Heart left ventricle (tissue), 16 donors: ENCODE data around the gene KPNA4. TPM values are rescaled to one million over a fixed set of nuclear protein-coding genes. Genes with fewer than 3 reads are reported as not detected.

Experiments
- ATAC-seq, 4 donors: fragments of 200-7000 bp; cut with Tn5 transposase; one replicate each; pipeline ENCODE4 v1.9.1; 2020 to 2022; ENCODE audit warnings: moderate library complexity in 4 of 4, mild to moderate bottlenecking in 3 of 4, moderate number of reproducible peaks in 1 of 4
- DNase-seq, 5 donors: peaks; one replicate each; pipeline ENCODE4 v3.0.0-alpha.2; 2020
- H3K27ac ChIP-seq, 12 donors: fragments of 200-600 bp; sonication (generic) in 4 of 12; one replicate each; pipeline versions ENCODE4 v1.5.0 to v1.8.0; 2016 to 2022; ENCODE audit warnings: mild to moderate bottlenecking in 2 of 12
- H3K27me3 ChIP-seq, 9 donors: fragments of 200-600 bp; sonication (generic) in 2 of 9; one replicate each; pipeline versions ENCODE4 v1.5.1 to v1.8.0; 2016 to 2022; ENCODE audit warnings: mild to moderate bottlenecking in 3 of 9
- H3K36me3 ChIP-seq, 9 donors: fragments of 200-600 bp; sonication (generic) in 2 of 9; one replicate each; pipeline versions ENCODE4 v1.5.0 to v1.8.0; 2018 to 2022; ENCODE audit warnings: mild to moderate bottlenecking in 2 of 9
- H3K4me1 ChIP-seq, 12 donors: fragments of 200-600 bp; sonication (generic) in 4 of 12; one replicate each; pipeline versions ENCODE4 v1.5.0 to v1.8.0; 2016 to 2022; ENCODE audit warnings: mild to moderate bottlenecking in 3 of 12
- H3K4me3 ChIP-seq, 12 donors: fragments of 200-600 bp; sonication (generic) in 4 of 12; one replicate each; pipeline versions ENCODE4 v1.5.0 to v1.8.0; 2017 to 2022; ENCODE audit warnings: mild to moderate bottlenecking in 9 of 12, moderate library complexity in 4 of 12
- H3K9me3 ChIP-seq, 12 donors: fragments of 200-600 bp; sonication (generic) in 4 of 12; one replicate each; pipeline versions ENCODE4 v1.5.0 to v1.8.0; 2016 to 2022; ENCODE audit warnings: mild to moderate bottlenecking in 1 of 12
- POLR2A ChIP-seq, 2 donors: fragments of 450-650 bp; IDR thresholded peaks; one replicate each; pipeline ENCODE4 v1.6.1; 2017; ENCODE audit warnings: antibody characterized with exemption in 2 of 2, mild to moderate bottlenecking in 2 of 2, moderate library complexity in 2 of 2
- WGBS, 4 donors: extraction: QIAGEN DNeasy Blood & Tissue Kit in 2 of 4; methylation state at CpG; one replicate each; pipeline versions ENCODE4 v1.1.5 to v1.1.7; 2013 to 2018; 5-methylcytosine and 5-hydroxymethylcytosine counted together
- intact Hi-C, 10 donors: fragments of 100-400 bp; cut with DNase I; formaldehyde crosslinking; loops; one replicate each; pipeline versions ENCODE4 v1.11.1 to v1.14.2; 2022
- polyA plus RNA-seq, 2 donors: library from polyadenylated mRNA; stranded (reverse); fragments of 200-250 nt; gene quantifications; one replicate each; pipeline ENCODE4 v1.2.3, GENCODE V29; 2013
- total RNA-seq, 9 donors: library from RNA; depleted of rRNA in 2 of 9; stranded (reverse); fragments of >200 nt in 2 of 9; fragmentation: NEBNext Ultra II Directional in 3 of 9; extraction: Animal tissue kit (Norgen Biotek cat#: 25700) in 3 of 9; gene quantifications; one replicate each; pipeline versions ENCODE4 v1.1.0 to v1.2.4, GENCODE V29; 2016 to 2023
- TF ChIP-seq, protein P1 (sequence below), 12 donors: fragments of 200-600 bp; sonication (generic) in 4 of 12; IDR thresholded peaks; one replicate each; pipeline versions ENCODE4 v1.5.0 to v1.8.0; 2018 to 2022; ENCODE audit warnings: antibody characterized with exemption in 12 of 12, mild to moderate bottlenecking in 5 of 12
- donor health status: ischemic (EF 13 %, LVEDD 7.1; RV severe dilation, severe dysfunction).
- donor health status: healthy with polysubstance abuse.
- donor health status: DM: no; HTN: yes; CAD: no.
- donor health status: DM: no; HTN: no; CAD: no.
- donor health status: ischemic (EF 25% LVEDD 6.9; RV normal size, moderate dysfunction).
- donor health status: ischemic (EF 25% LVEDD 5.7; RV mildly dilated, moderate dysfunction).
- donor health status: healthy.
- donor health status: DM: yes; HTN: yes; CAD: no.
- donor health status: ischemic (EF 35%, LVEDD 5.7; RV mildly dilated, moderate dysfunction).
- donor health status: nonischemic (EF 11% LVEDD 7.7; RV severe dilation, severe dysfunction).
- donor health status: DM: yes; HTN: yes; CAD: no.
- donor health status: PGD.
- donor health status: ischemic (EF 29% LVEDD 5.4; RV normal size, mild dysfunction).
- donor health status: nonischemic (EF 23%, LVEDD 6.1; RV moderate dilation, normal function).

The KPNA4 gene
- total and polyA plus RNA-seq, 11 donors: 29.1 to 198 (median 128) TPM

DNA sequence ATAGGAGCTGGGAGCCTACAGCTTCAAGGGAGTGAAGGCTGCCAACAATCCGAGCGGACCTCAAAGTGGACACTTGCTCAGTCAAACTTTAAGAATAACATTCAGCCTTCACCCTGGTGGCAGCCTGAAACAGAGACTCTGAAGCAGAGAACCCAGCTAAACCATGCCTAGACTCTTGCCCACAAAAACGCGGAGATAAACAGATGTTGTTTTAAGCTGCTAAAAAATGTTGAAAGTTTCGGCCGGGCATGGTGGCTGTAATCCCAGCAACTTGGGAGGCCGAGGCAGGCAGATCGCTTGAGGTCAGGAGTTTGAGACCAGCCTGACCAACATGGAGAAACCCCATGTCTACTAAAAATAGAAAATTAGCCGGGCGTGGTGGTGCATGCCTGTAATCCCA, 86.0 kb downstream of the KPNA4 start:
- TF ChIP-seq, protein P1, sequence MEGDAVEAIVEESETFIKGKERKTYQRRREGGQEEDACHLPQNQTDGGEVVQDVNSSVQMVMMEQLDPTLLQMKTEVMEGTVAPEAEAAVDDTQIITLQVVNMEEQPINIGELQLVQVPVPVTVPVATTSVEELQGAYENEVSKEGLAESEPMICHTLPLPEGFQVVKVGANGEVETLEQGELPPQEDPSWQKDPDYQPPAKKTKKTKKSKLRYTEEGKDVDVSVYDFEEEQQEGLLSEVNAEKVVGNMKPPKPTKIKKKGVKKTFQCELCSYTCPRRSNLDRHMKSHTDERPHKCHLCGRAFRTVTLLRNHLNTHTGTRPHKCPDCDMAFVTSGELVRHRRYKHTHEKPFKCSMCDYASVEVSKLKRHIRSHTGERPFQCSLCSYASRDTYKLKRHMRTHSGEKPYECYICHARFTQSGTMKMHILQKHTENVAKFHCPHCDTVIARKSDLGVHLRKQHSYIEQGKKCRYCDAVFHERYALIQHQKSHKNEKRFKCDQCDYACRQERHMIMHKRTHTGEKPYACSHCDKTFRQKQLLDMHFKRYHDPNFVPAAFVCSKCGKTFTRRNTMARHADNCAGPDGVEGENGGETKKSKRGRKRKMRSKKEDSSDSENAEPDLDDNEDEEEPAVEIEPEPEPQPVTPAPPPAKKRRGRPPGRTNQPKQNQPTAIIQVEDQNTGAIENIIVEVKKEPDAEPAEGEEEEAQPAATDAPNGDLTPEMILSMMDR (IDR thresholded peaks at IDR 0.05): no peak
- H3K4me3 ChIP-seq: no peak overlapping the region
- H3K36me3 ChIP-seq: no peaks in the 10 kb centered on the region
- WGBS, 4 donors: 90 to 94% (median 92%) methylated on average over 10 of the region's 10 CpGs
- ATAC-seq (no peak), DNase-seq (no peak)
- intact Hi-C loops: no loop called here
- H3K9me3 ChIP-seq: no peaks in the 10 kb centered on the region
- no peak overlapping the region for H3K27ac ChIP-seq
- H3K27me3 ChIP-seq: no peaks in the 10 kb centered on the region
- no peaks in the 10 kb centered on the region for H3K4me1 ChIP-seq

DNA sequence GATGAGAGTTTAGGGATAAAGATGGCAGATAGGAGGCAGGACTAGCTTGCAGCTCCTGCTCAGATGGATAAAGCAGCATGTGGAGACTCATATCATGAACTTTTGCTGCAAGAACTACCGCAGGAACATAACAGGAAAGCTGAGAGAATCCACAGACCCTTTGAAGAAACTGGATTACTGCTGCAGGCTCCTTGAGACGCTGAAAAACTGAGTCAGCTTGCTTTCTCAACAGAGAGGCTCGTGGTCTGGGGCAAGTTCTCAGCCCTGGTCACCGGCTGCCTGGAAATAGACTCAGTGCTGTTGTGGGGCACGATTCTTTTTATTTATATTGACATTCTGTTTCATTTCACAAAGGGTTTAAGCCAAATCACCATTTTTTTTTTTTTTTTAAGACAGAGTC, 87.0 kb downstream of the KPNA4 start:
- Histone ChIP-seq H3K36me3 (no peaks in the 10 kb centered on the region), H3K4me1 (no peaks in the 10 kb centered on the region), H3K9me3 (no peaks in the 10 kb centered on the region), H3K4me3 (no peak overlapping the region), H3K27me3 (no peaks in the 10 kb centered on the region), H3K27ac (no peak overlapping the region)
- WGBS, 4 donors: 82 to 91% (median 88%) methylated on average over 5 of the region's 5 CpGs
- TF ChIP-seq, protein P1 (IDR thresholded peaks at IDR 0.05): no peak
- TF ChIP-seq POLR2A (IDR thresholded peaks at IDR 0.05): no peak
- no peak for ATAC-seq
- intact Hi-C loops: no loop called here
- DNase-seq: no peak

DNA sequence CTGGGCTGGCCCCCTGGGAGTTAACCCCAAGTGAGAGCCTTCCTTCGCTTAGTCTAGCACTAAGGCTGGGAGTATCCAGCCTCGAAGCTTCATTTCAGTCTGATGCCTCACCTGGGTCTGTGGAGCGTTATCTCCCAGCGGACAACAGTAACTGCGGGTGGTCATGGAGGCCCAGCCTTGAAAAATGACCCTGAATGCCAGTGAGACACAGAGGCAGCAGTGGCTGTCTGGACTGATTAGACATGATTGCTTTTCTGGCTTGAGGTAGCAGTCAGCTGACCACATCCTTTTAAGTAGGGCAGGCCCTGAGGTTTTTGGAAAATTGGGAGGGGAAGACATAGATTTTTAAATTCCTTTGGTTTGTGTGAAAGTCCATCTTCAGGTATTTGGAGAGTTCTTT, 87.6 kb downstream of the KPNA4 start:
- Histone ChIP-seq H3K36me3 (no peaks in the 10 kb centered on the region), H3K4me3 (no peak overlapping the region), H3K27me3 (no peaks in the 10 kb centered on the region), H3K9me3 (no peaks in the 10 kb centered on the region), H3K4me1 (no peaks in the 10 kb centered on the region), H3K27ac (no peak overlapping the region)
- intact Hi-C loops: no loop called here
- TF ChIP-seq, protein P1 (IDR thresholded peaks at IDR 0.05): no peak
- TF ChIP-seq POLR2A (IDR thresholded peaks at IDR 0.05): no peak
- WGBS, 4 donors: 59 to 69% (median 64%) methylated on average over 5 of the region's 5 CpGs
- ATAC-seq (peak in 2 of 4 donors; percentile 26 to 31), DNase-seq (no peak)

DNA sequence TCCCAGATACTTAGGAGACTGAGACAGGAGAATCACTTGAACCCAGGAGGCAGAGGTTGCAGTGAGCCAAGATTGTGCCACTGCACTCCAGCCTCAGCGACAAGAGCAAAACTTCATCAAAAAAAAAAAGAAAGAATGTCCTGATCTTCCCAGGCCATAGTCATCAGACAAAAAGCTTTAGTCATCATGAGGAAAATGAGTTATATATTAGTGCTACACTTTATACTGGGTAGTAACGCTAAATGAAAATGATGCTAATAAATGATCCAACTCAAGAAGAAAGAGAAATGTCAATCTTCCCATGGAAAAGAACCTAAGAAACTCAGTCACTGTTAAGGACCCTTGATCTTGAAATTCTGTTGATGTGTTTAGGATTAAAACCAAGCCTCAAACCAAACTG, 89.5 kb downstream of the KPNA4 start:
- DNase-seq (no peak), ATAC-seq (no peak)
- Histone ChIP-seq H3K9me3 (peaks cover 0 to 7% (median 0%) of the 10 kb centered on the region in 12 donors), H3K36me3 (no peaks in the 10 kb centered on the region), H3K27me3 (no peaks in the 10 kb centered on the region), H3K27ac (no peak overlapping the region), H3K4me1 (no peaks in the 10 kb centered on the region), H3K4me3 (no peak overlapping the region)
- 95 to 97% (median 96%) methylated on average over 2 of the region's 2 CpGs for WGBS, 4 donors
- TF ChIP-seq POLR2A (IDR thresholded peaks at IDR 0.05): no peak
- TF ChIP-seq, protein P1 (IDR thresholded peaks at IDR 0.05): no peak
- intact Hi-C loops: no loop called here
